ENCODE data around the gene RAB3GAP1.
A peak's percentile ranks its signal among the peaks of the same experiment; 100 is the strongest.
"Not testable (repeated sequence)": the region's sequence is repeated elsewhere in the genome, so short reads cannot be mapped to it uniquely, and the experiment has no call there.

RAB3GAP1 gene

DNA sequence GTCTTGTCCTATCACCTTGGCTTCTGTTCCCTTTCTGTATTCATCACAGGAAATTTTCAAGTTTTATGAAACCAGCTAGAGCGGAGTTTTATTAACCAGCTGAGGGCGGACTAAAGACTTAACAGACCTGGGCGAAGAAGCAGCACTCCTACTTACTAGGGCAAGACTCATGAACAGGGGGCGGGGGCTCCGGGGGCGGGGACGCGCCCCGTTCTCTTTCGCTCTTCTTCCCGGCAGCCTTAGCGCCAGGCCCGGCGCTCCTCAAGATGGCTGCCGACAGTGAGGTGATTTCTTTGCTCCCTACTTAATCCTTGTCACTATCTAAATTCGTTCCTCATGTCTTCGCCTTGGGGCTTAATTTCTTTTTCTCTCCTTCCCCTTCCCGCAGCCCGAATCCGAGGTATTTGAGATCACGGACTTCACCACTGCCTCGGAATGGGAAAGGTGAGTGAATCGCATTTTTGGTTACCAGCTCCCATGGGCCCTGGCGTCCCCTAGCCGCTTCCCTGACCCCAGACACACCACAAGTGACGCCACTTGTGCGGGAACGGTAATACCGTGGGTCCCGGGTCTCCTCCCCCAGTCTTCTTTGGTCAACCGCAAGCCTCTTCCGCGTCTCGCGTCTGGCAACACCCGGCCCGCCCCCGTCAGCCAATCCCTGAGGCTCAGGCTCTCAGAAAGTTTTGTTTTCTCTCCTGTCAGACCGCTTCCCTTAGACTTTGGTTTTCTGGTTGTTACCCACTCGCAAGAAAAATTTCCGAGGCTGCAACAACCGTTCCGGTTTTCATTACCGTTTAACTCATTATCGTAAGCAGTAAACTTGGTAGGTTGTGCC, at the start of gene RAB3GAP1:
Gene RAB3GAP1, plus strand, starts transcription at position 251 of the 835 bp plus-strand sequence. Its CDS starts 16 bp downstream, at position 267.
- peak; percentile 79 to 89 (median 84) for DNase-seq (ENCODE audit: low read depth in 3 of 3)

DNA sequence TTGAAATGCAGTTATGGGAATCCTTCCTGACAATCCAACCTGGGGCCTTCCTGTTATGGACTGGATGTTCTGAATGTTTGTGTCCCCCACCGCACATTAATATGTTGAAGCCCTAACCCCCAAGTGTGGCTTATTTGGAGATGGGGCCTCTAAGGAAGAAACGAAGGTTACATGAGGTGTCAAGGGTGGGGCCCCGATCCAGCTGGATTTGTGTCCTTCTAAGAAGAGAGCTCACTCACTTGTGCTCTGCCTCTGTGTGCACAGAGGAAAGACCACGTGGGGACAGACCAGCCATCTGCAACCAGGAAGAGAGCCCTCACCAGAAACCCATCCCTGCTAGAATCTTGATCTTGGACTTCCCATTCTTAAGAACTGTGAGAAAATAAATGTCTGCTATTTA, 49.3 kb upstream of the RAB3GAP1 start:
- DNase-seq (ENCODE audit: low read depth in 3 of 3), result no peak

DNA sequence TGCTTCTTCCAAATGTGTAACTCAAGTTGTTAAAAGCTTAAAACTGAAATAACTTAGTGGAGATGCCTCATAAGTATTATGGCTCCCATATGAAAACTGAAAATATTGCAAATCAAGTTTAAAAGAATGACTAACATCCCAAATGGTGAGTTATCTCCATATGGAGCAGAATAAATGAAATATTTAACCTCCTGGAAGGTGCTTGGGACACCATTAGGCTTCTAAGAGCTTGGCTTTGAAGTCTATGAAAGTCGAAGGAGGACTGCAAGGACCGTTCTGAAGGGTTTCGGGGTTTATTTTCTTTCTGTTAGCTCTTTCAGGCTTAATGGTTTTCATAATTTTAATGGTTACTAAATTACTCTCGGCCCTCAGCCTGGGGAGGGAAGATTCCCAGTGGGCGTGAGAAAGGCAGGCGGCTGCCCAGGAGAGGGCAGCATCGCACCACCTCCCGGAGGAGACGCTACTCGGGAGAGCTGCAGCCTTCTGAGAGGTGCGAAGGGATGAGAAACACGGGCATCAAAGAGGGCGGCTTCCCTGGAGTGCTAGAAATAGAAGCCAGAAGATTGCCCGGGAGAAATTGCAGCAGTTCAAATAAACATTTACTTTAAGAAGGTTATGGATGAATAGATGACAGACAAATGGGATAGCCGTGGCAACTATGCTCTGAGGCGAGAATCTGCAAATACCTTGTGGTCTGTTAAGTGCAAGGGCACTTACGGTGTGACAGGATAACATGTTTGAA, 47.9 kb upstream of the RAB3GAP1 start:
- DNase-seq (ENCODE audit: low read depth in 3 of 3), result peak; percentile 53 to 63 (median 58)

DNA sequence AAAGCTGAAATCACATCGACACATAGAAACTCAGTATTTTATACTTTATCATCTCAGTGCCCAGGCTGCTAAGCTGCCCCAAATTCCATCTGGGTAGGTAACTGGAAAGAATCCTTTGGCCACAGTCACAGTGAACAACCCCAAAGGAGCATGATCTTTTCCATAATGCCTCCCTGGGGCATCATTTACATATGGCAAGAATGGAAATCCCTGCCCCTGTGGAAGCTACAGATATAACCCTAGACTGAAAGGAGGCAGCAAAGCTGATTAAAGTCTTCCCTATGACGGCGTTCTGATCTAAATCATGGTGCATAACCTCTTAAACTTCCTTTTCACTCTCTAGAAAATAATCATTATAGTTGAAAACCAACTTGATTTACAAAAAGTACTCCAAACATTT, 46.3 kb upstream of the RAB3GAP1 start:
- no peak for DNase-seq (ENCODE audit: low read depth in 3 of 3)

DNA sequence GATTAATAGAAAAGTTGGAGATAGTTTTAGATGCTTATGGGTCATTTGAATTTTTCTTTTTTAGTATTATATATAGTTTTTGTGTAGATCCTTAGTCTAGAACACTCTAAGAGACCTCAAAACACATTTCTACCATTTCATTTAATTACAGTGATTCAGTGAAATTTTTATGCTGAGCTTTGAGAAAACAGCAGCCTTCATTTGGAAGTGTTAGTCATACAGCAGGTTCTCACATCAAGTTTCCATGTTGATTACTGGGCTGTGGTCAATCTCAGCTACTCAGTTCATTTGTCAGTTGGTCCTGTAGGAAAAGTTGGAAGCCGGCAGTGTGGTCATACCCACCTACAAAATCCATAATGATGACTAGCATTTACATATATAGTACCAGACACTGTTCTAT, 42.8 kb upstream of the RAB3GAP1 start:
- DNase-seq (ENCODE audit: low read depth in 3 of 3), result no peak

DNA sequence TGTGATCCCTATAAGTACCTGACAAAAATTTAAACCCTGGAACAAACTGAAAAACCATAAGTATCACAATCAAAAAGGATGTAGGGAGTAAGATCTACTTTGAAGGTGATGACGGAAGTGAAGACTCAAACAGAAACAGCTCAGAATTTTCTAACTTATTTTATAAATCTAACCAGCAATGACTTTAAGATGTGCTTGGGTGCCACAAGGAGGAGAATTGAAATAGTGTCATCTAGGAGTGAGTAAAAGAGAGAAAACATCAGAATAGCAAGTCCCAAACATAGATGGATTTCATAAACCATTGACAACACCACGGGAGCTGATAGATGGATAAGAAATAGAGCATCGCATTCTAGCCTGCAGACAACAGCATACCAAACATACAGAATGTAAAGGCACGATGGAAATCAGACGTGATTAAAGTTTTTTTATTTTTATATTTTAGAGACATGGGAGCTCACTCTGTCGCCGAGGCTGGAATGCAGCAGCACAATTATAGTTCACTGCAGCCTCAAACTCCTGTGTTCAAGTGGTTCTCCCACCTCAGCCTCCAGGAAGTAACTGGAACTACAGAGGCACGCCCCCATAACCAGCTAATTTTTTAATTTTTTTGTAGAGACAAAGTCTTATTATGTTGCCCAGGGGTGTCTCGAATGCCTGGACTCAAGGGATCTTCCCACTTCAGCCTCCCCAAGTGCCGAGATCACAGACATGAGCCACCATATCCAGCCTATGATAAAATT, 41.7 kb upstream of the RAB3GAP1 start:
- DNase-seq (ENCODE audit: low read depth in 3 of 3), result no peak

DNA sequence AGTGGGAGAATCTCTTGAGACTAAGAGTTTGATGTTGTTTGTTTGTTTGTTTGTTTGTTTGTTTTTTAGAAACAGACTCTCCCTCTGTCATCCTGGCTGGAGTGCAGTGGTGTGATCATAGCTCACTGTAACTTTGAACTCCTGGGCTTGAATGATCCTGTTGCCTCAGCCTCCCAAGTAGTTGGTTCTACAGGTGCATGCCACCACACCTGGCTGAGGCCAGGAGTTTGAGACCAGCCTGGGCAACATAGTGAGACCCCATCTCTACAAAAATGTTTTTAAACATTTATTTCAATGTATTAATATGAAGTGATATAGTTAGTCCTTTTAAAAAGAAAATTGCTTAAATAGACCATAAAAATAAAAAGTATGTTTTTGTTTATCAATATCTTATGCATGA, 40.5 kb upstream of the RAB3GAP1 start:
- DNase-seq (ENCODE audit: low read depth in 3 of 3), result no peak

DNA sequence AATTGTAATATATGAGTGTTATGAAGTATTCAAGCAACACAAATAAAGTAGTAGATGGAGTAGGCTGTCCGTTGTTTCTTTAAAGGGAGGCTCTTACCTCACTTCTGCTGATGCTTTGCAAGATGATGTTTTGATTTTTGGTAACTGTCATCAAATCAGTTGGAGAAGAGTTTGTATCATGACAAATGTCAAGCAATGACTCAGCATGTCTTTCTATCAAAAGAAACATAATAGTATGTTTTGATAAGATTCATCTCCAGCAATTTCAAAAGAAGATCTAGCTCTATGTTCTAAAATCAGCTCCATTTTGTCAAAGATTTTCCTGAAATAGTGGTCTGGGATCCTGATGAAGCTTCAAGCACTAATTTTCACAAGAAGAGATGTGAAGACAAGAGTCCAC, 30.5 kb upstream of the RAB3GAP1 start:
- DNase-seq (ENCODE audit: low read depth in 3 of 3), result no peak

DNA sequence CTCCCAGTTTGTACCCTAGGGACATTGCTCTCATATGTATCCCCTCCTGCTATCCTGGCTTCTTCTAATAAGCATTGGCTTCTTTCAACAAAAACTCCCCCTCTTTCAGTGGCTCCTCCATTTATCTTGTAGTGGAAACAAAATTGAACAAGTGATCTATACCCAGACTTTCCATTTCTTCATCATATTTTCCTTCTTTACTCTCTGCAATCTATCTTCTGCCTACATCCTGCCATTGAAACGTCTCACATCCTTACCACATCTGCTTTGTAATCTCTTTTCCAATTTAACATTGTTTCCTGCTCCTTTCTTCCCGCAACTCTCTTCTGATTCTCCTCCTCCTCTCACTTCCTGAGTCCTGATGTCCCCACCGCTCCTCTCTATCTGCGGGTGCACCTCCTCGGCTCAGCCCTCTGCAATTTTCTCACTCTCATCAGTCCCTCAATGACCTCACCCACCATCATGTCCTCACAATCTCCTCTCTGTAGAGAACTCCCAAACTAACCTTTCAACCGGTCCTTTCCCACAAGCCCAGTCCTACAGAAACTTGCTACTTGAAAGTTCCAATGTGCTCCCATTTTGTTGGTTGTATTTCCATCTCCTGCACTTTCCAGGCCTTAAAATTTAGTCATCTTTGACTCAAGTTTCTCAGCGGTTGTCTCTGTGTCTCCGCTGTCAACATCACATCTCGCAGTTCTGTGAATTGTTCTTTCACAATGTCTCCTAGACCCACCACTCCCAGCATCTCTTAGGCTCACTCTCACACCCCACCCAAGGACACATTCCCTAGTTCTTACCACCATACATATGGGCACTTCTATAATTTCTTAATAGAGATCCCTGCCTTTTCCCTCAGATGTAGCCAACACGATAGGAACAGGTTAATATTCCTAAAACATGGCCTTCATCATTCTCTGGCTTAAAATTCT, 28.9 kb upstream of the RAB3GAP1 start:
- no peak for DNase-seq (ENCODE audit: low read depth in 3 of 3)

DNA sequence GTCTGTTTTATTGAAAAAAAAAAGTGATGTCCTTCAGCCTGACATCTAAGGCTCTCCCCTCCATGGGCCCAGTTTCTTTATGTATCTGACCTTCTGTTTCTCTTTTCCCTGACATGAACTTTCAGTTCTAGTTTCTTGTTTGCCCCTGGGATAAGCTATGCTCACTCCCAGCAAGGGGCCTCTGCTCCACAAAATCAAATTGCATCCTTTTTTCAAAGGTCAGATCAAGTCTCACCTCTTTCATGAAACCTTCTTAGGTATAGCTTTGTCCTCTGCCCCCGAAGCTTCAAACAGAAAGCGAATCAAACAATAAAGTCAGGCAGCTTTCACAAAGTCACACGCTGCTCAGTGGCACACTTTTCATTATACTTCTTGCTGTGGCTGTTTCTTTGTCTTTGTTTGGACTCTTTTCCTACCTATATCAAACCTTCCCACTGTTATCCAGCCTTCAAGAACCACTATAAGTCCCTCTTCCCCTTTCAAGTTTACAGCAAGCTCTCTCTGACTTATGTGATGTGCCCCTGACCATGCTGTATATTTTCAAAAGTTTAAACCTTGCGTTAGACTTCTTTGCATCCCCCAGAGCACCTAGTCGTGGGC, 28.1 kb upstream of the RAB3GAP1 start:
- no peak for DNase-seq (ENCODE audit: low read depth in 3 of 3)

DNA sequence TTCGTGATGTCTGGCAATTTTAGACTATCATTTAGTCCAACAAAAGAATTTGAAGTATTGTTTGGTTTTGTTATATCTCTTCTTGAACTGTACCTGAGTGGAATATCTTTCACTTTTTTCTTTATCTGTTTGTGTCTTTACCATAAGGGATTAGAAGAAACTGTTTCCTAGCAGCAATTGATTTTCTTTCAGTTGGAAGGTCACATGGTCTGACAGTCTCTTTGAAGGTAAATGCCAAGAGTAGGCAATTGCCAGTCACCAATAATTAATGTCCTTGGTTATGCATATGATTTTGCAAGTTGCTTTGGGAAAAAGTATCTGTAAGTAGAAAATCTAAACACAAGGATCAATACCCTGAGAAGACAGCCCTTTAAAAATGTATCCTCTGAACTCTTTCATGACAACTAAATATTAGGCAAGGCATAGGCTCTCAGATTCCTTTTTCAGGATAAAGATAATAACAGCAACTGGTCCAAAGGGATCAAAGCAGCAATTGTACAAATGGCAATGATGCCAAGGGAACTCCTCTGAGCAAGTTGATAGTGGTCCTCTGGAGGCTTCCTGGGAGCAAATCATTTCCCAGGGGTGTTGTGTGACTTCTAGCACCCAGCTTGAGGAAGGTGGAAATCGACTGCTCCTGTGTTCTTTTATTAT, 22.5 kb upstream of the RAB3GAP1 start:
- DNase-seq (ENCODE audit: low read depth in 3 of 3), result no peak

DNA sequence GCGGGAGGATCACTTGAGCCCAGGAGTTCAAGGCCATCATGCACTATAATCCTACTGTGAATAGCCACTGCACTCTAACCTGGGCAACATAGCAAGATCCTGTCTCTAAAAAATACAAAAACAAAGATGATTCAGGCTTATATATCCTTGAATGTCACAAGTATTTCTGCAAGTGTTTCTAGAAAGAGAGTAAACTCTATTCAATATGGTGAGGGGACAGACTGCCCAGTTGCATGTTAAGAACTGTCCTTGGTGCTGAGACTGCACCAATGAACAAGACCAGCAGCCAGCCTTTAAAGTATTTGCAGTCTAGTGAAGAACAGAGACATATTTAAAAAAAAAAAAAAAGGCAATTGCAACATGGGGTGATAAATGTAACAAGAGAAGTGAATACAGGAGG, 21.3 kb upstream of the RAB3GAP1 start:
- no peak for DNase-seq (ENCODE audit: low read depth in 3 of 3)

DNA sequence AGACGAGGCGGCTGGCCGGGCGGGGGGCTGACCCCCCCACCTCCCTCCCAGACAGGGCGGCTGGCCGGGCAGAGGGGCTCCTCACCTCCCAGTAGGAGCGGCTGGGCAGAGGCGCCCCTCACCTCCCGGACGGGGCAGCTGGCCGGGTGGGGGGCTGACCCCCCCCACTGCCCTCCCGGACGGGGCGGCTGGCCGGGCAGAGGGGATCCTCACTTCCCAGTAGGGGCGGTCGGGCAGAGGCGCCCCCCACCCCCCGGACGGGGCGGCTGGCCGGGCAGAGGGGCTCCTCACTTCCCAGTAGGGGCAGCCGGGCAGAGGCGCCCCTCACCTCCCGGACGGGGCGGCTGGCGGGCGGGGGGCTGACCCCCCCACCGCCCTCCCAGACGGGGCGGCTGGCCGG, 18.9 kb upstream of the RAB3GAP1 start:
- not testable (repeated sequence) for DNase-seq (ENCODE audit: low read depth in 3 of 3)

DNA sequence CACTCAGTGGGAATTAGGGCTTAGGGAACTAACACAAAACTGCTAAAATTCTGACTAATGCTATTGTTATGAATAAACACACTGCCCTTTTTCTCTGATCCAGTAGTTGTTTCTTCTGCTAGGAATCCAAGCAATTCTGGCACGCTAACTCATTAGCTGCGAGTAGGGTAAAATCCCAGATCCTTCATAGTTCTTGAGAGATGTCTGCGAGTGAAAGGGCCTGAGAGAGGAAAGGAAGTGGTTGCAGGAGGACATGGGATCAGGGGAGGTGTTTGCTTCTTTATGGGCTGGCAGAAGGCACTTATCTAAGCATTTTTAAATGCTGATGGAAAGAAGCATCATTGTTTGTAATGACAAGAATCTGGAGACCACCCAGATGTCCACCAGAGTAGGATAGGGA, 14.3 kb upstream of the RAB3GAP1 start:
- no peak for DNase-seq (ENCODE audit: low read depth in 3 of 3)

DNA sequence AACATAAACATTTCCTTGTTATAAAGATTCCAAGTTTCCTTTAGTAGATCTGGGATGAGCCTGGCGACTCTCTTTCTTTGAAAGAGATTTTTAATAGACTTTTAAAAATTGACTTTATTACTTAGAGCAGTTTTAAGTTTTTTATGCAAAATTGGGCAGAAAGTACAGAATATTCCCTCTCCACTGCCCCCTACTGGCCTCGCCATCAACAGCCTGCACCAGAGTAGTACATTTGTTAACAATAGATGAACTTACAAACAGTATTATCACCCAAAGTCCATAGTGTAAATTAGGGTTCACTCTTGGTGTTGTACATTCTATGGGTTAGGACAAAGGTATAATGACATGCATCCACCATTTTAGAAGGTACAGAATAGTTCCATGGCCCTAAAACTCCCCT, 8.7 kb upstream of the RAB3GAP1 start:
- peak in 1 of 3 donors; percentile 30 for DNase-seq (ENCODE audit: low read depth in 3 of 3)

DNA sequence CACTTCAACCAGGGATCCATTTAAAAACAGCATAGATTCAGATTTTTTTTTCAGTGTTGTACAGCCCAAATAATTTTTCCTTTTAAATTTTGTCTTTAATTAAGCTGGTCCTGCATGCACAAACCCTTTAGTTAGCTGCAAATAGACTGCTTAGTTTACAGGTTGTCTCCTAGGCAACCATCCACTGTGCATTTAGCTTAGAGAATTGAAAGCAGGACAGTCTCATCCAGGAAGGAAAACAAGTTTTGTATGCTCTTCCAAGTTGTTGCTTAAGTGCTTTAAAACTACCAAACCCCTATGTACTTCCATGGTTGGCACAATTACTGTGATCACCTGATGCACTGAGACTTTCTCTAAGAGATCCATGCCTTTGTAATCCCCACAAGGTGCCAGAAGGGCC, 4.8 kb upstream of the RAB3GAP1 start, which contains the start of gene MAP3K19:
Gene MAP3K19, minus strand, starts transcription at position 148 of the 400 bp plus-strand sequence. CDS start 22,800 bp downstream, outside the sequence.
- no peak for DNase-seq (ENCODE audit: low read depth in 3 of 3)

DNA sequence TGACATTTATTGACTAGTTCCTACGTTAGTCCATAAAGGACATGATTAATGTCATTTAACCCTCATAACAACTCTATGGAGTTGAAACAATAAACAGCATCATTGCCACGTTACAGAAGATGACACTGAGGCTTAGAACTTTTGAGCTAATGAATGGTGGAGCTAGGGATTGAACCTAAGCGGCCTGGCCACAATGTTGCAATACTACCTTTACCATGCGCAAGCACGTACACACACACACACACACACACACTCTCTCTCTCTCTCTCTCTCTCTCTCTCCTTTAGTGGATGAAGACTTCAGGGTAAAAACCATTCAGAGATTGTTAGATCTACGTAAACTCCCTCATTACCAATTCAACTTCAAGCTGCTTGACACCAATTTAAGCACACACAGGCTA, 4.0 kb upstream of the RAB3GAP1 start:
- no peak for DNase-seq (ENCODE audit: low read depth in 3 of 3)

DNA sequence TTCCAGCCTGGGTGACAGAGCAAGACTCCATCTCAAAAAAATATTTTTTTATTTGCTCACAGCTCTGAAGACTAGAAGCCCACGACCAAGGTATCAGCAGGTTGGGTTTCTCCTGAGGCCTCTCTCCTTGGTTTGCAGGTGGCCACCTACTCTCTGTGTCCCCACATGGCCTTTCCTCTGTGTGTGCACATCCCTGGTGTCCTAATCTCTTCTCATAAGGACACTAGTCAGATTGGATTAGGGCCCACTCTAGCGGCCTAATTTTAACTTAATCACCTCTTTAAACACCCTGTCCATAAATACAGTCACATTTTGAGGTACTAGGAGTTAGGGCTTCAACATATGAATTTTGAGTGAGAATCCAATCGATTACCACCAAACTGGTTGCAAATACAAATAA, 2.0 kb upstream of the RAB3GAP1 start:
- DNase-seq (ENCODE audit: low read depth in 3 of 3), result no peak

DNA sequence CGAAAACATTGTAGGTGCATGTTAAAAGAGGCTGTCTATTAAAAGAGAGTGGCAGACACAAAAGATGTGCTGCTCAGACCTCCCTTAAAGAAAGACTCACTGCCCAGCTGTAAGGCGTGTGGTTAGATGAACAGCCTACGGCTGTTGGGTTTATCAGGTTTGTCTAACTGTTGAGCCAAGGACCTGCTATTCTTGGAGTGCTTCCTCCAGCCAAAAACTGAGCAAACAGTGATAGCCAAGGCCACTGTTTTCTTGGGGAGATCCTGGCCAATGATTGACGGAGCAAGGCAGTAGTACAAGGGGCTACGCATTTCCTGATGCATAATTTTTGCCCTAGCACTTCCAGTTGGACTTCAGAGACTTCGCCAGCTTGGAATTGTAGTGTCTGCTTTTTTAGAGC, 1.4 kb upstream of the RAB3GAP1 start:
- no peak for DNase-seq (ENCODE audit: low read depth in 3 of 3)

DNA sequence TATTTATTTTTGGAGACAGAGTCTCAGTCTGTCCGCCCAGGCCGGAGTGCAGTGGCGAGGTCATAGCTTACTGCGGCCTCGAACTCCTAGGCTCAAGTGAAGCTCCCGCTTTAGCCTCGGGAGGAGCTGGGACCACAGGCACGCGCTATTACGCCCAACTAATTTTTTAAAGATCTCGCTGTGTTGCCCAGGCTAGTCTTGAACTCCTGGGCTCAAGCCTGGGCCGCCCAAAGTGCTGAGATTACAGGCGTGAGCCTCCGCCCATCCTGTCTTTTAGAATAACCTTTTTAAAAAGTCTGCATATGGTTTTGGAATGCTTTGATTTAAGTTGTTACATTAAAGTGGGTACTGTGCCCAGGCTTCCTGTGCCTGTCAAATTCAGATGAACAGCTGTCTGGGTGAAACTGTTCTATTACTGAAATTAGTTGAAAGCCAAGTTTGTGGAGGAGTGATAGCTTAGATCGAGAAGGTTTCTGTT, 944 bp downstream of the RAB3GAP1 start:
- DNase-seq (ENCODE audit: low read depth in 3 of 3), result peak in 1 of 3 donors; percentile 8
